Smooth muscle cell (in vitro differentiated cells): ENCODE results near the gene SALL2. TPM values are rescaled to one million over a fixed set of nuclear protein-coding genes. Genes with fewer than 3 reads are reported as not detected.

ENCODE experiments used
- DNase-seq: peaks from one replicate; lab custom pipeline; 2025; ENCODE audit not compliant: unreplicated experiment; lab: John Stamatoyannopoulos, UW
- H2AFZ ChIP-seq: fragments of 200-600 bp; sonication (generic); 2 replicates; pipeline ENCODE4 v1.6.0; 2016; ENCODE audit warnings: antibody characterized with exemption, low read depth, mild to moderate bottlenecking
- H3F3A ChIP-seq: fragments of 200-600 bp; sonication (generic); 2 replicates; pipeline ENCODE4 v1.6.0; 2017; ENCODE audit warnings: antibody characterized with exemption, low read depth
- H3K27ac ChIP-seq: fragments of 200-600 bp; sonication (generic); 2 replicates; pipeline ENCODE4 v1.5.1; 2016; ENCODE audit warnings: low read depth, mild to moderate bottlenecking
- H3K27me3 ChIP-seq: fragments of 200-600 bp; sonication (generic); 2 replicates; pipeline ENCODE4 v1.6.1; 2016; ENCODE audit warnings: low read depth, mild to moderate bottlenecking
- H3K36me3 ChIP-seq: fragments of 200-600 bp; sonication (generic); 2 replicates; pipeline ENCODE4 v1.5.1; 2016; ENCODE audit warnings: low read depth
- H3K4me1 ChIP-seq: fragments of 200-600 bp; sonication (generic); 2 replicates; pipeline ENCODE4 v1.5.1; 2016; ENCODE audit warnings: low read depth
- H3K4me2 ChIP-seq: fragments of 200-600 bp; sonication (generic); 2 replicates; pipeline ENCODE4 v1.6.0; 2016; ENCODE audit warnings: mild to moderate bottlenecking
- H3K4me3 ChIP-seq: fragments of 200-600 bp; sonication (generic); 2 replicates; pipeline ENCODE4 v1.5.1; 2016; ENCODE audit warnings: mild to moderate bottlenecking
- H3K79me2 ChIP-seq: fragments of 200-600 bp; sonication (generic); 2 replicates; pipeline ENCODE4 v1.6.0; 2016; ENCODE audit warnings: low read depth, mild to moderate bottlenecking
- H3K9ac ChIP-seq: fragments of 200-600 bp; sonication (generic); 2 replicates; pipeline ENCODE4 v1.6.0; 2016; ENCODE audit warnings: low read depth
- H3K9me3 ChIP-seq: fragments of 200-600 bp; sonication (generic); replicated peaks from 2 replicates; pipeline ENCODE4 v1.5.1; 2016; ENCODE audit warnings: low read depth
- H4K20me1 ChIP-seq: fragments of 200-600 bp; sonication (generic); 2 replicates; pipeline ENCODE4 v1.6.0; 2016; ENCODE audit warnings: low read depth
- CTCF ChIP-seq: fragments of 200-600 bp; sonication (generic); IDR thresholded peaks from 2 replicates; pipeline ENCODE4 v1.5.1; 2017; ENCODE audit warnings: borderline replicate concordance, mild to moderate bottlenecking, antibody characterized with exemption; ENCODE audit not compliant: insufficient read depth, poor library complexity, severe bottlenecking
- WGBS: methylation state at CpG from one replicate; pipeline ENCODE4 v1.1.7; 2016; ENCODE audit warnings: low lambda C conversion rate; 5-methylcytosine and 5-hydroxymethylcytosine counted together
- polyA plus RNA-seq: library from polyadenylated mRNA; unstranded; fragments of >200 nt; fragmentation: Nextera tagmentation; extraction: Ambion mirVana; gene quantifications from 2 replicates; pipeline ENCODE4 v1.2.1, GENCODE V29; 2016
- total RNA-seq: library from RNA; depleted of rRNA; stranded (reverse); fragments of >200 nt; gene quantifications from 2 replicates; pipeline ENCODE4 v1.2.3, GENCODE V29; 2014

SALL2 gene
- total and polyA plus RNA-seq, 2 experiments from 2014 or later = 4.5 to 5.9 TPM

- DNase-seq = no peak
- H3K4me2 ChIP-seq = peak overlapping the region; percentile 98
- H3K27ac ChIP-seq = peak overlapping the region; percentile 36
- no peaks in the 10 kb centered on the region for H3K9me3 ChIP-seq
- peak overlapping the region; percentile 87 for H3K9ac ChIP-seq
- no peaks in the 10 kb centered on the region for H3K27me3 ChIP-seq
- TF ChIP-seq CTCF = no peak
- H3F3A ChIP-seq = no peaks in the 10 kb centered on the region
- H3K4me3 ChIP-seq = peak overlapping the region; percentile 86
- peak overlapping the region; percentile 91 for H2AFZ ChIP-seq
- peaks cover 62% of the 10 kb centered on the region for H3K79me2 ChIP-seq
- H3K36me3 ChIP-seq = peaks cover 10% of the 10 kb centered on the region
- peaks cover 17% of the 10 kb centered on the region for H3K4me1 ChIP-seq
- H4K20me1 ChIP-seq = no peaks in the 10 kb centered on the region
- 49% methylated on average over 10 of the region's 10 CpGs for WGBS
Observed at GRCh38 chr14:21475767-21476522, 50.2 kb downstream of the SALL2 start.

Other genes with a start within 250 kb of the SALL2 start
- gene RPGRIP1, start 246.3 kb downstream of the SALL2 start, total RNA-seq = not detected in 2 replicates
- 0.21 TPM in 1 of 2 replicates, not detected in the other for gene RPGRIP1, start 246.3 kb downstream of the SALL2 start, polyA plus RNA-seq
- gene SUPT16H, start 142.3 kb downstream of the SALL2 start, total RNA-seq = 62.9 and 68.0 TPM in 2 replicates
- gene SUPT16H, start 142.3 kb downstream of the SALL2 start, polyA plus RNA-seq = 52.3 and 55.1 TPM in 2 replicates
- 52.9 and 57.1 TPM in 2 replicates for gene CHD8, start 70.2 kb downstream of the SALL2 start, total RNA-seq
- gene CHD8, start 70.2 kb downstream of the SALL2 start, polyA plus RNA-seq = 25.0 and 36.3 TPM in 2 replicates
- 30.4 and 36.0 TPM in 2 replicates for gene RAB2B, start 49.4 kb downstream of the SALL2 start, total RNA-seq
- gene RAB2B, start 49.4 kb downstream of the SALL2 start, polyA plus RNA-seq = 15.3 and 15.4 TPM in 2 replicates
- 31.9 and 33.9 TPM in 2 replicates for gene TOX4, start 49.2 kb downstream of the SALL2 start, total RNA-seq
- 54.5 and 58.4 TPM in 2 replicates for gene TOX4, start 49.2 kb downstream of the SALL2 start, polyA plus RNA-seq
- gene METTL3, start 15.0 kb downstream of the SALL2 start, total RNA-seq = 37.6 and 43.6 TPM in 2 replicates
- gene METTL3, start 15.0 kb downstream of the SALL2 start, polyA plus RNA-seq = 25.5 and 29.7 TPM in 2 replicates
- not detected in 2 replicates for gene OR10G3, start 53.7 kb upstream of the SALL2 start, total RNA-seq
- gene OR10G3, start 53.7 kb upstream of the SALL2 start, polyA plus RNA-seq = not detected in 2 replicates
- not detected in 2 replicates for gene OR10G2, start 108.6 kb upstream of the SALL2 start, total RNA-seq
- not detected in 2 replicates for gene OR10G2, start 108.6 kb upstream of the SALL2 start, polyA plus RNA-seq
- gene OR4E2, start 127.5 kb upstream of the SALL2 start, total RNA-seq = not detected in 2 replicates
- gene OR4E2, start 127.5 kb upstream of the SALL2 start, polyA plus RNA-seq = not detected in 2 replicates
- not detected in 2 replicates for gene OR4E1, start 147.5 kb upstream of the SALL2 start, total RNA-seq
- not detected in 2 replicates for gene OR4E1, start 147.5 kb upstream of the SALL2 start, polyA plus RNA-seq